Measurements from ENCODE around the gene PTGS1. TPM values are rescaled to one million over a fixed set of nuclear protein-coding genes. Genes with fewer than 3 reads are reported as not detected.

The PTGS1 gene
- total and polyA plus RNA-seq, 2 donors (not counting 1 experiment from before 2014, with no cell fraction given) = 9.5 to 15.3 TPM

GRCh38 chr9:122332644-122333043 is 38.2 kb upstream of the PTGS1 start:
- H3K4me2 ChIP-seq (replicated peaks; ENCODE audit: low read depth, low read length, poor library complexity, severe bottlenecking) = no peak overlapping the region
- H3K79me2 ChIP-seq (ENCODE audit: control insufficient read depth, insufficient read depth, low read length) = no peaks in the 10 kb centered on the region
- no peak overlapping the region for H3K27ac ChIP-seq (ENCODE audit: low read length in 2 of 2)
- no peak overlapping the region for H3K9ac ChIP-seq (ENCODE audit: low read length)
- no peaks in the 10 kb centered on the region for H3K9me3 ChIP-seq (ENCODE audit: control extremely low read depth in 1 of 3, control insufficient read depth in 2 of 3, insufficient read depth in 1 of 3, low read length in 2 of 3)
- POLR2A ChIA-PET = no interaction called here
- H3K27me3 ChIP-seq (replicated peaks in 1 of 4; ENCODE audit: control extremely low read depth in 1 of 4, control insufficient read depth in 3 of 4, insufficient read depth in 4 of 4, low read length in 3 of 4) = peaks cover 0 to 9% (median 0%) of the 10 kb centered on the region in 4 experiments
- 81% methylated on average over 3 of the region's 7 CpGs for WGBS (ENCODE audit: insufficient coverage)
- no peaks in the 10 kb centered on the region for H3K9me3 Mint-ChIP-seq (ENCODE audit: insufficient read depth)
- no peak overlapping the region for H3K4me3 ChIP-seq (ENCODE audit: control extremely low read depth in 1 of 5, extremely low read depth in 1 of 5, insufficient read depth in 1 of 5, low read depth in 2 of 5, low read length in 4 of 5)
- no peak for TF ChIP-seq CTCF (IDR thresholded peaks at IDR 0.05)
- no peak for TF ChIP-seq EZH2 (IDR thresholded peaks at IDR 0.05; ENCODE audit: borderline replicate concordance, insufficient read depth, low read depth, low read length, poor library complexity, severe bottlenecking)
- H3K27ac Mint-ChIP-seq = no peak overlapping the region
- ATAC-seq (ENCODE audit: low read depth) = no peak
- DNase-seq = no peak
- intact Hi-C loops (cut with micrococcal nuclease) = no loop called here
- CTCF ChIA-PET = no interaction called here
- peaks cover 0 to 10% of the 10 kb centered on the region in 2 donors for H3K4me1 ChIP-seq (ENCODE audit: control insufficient read depth in 2 of 2, insufficient read depth in 2 of 2, low read length in 2 of 2)
- peaks cover 10% of the 10 kb centered on the region for H3K27me3 Mint-ChIP-seq
- peaks cover 7% of the 10 kb centered on the region for H3K4me1 Mint-ChIP-seq
- no peaks in the 10 kb centered on the region for H3K36me3 ChIP-seq (replicated peaks in 1 of 2; ENCODE audit: control extremely low read depth in 1 of 2, control insufficient read depth in 1 of 2, extremely low read depth in 1 of 2, insufficient read depth in 2 of 2, low read length in 1 of 2)
- H2AFZ ChIP-seq (ENCODE audit: insufficient read depth, low read depth, low read length, poor library complexity, severe bottlenecking) = no peak overlapping the region
- no peaks in the 10 kb centered on the region for H4K20me1 ChIP-seq (ENCODE audit: control insufficient read depth, insufficient read depth, low read length, poor library complexity, severe bottlenecking)
- no peak overlapping the region for H3K4me3 Mint-ChIP-seq

GRCh38 chr9:122333169-122333808 is 37.5 kb upstream of the PTGS1 start:
- H3K27me3 Mint-ChIP-seq = peaks cover 10% of the 10 kb centered on the region
- ChIA-PET CTCF (interaction anchor here (0.6 to 0.8 kb wide), 2 partner anchors 119 to 210 kb away, joined by 3 read pairs; no protein-coding TSS in a partner anchor), POLR2A (no interaction called here)
- Histone ChIP-seq H3K4me1 (ENCODE audit: control insufficient read depth in 2 of 2, insufficient read depth in 2 of 2, low read length in 2 of 2) (peaks cover 0 to 10% of the 10 kb centered on the region in 2 donors), H3K4me2 (replicated peaks; ENCODE audit: low read depth, low read length, poor library complexity, severe bottlenecking) (no peak overlapping the region), H3K79me2 (ENCODE audit: control insufficient read depth, insufficient read depth, low read length) (no peaks in the 10 kb centered on the region), H3K27ac (ENCODE audit: low read length in 2 of 2) (no peak overlapping the region), H2AFZ (ENCODE audit: insufficient read depth, low read depth, low read length, poor library complexity, severe bottlenecking) (no peak overlapping the region), H3K9me3 (ENCODE audit: control extremely low read depth in 1 of 3, control insufficient read depth in 2 of 3, insufficient read depth in 1 of 3, low read length in 2 of 3) (no peaks in the 10 kb centered on the region), H3K4me3 (ENCODE audit: control extremely low read depth in 1 of 5, extremely low read depth in 1 of 5, insufficient read depth in 1 of 5, low read depth in 2 of 5, low read length in 4 of 5) (no peak overlapping the region), H3K27me3 (replicated peaks in 1 of 4; ENCODE audit: control extremely low read depth in 1 of 4, control insufficient read depth in 3 of 4, insufficient read depth in 4 of 4, low read length in 3 of 4) (peaks cover 0 to 11% (median 0%) of the 10 kb centered on the region in 4 experiments), H4K20me1 (ENCODE audit: control insufficient read depth, insufficient read depth, low read length, poor library complexity, severe bottlenecking) (no peaks in the 10 kb centered on the region), H3K36me3 (replicated peaks in 1 of 2; ENCODE audit: control extremely low read depth in 1 of 2, control insufficient read depth in 1 of 2, extremely low read depth in 1 of 2, insufficient read depth in 2 of 2, low read length in 1 of 2) (no peaks in the 10 kb centered on the region), H3K9ac (ENCODE audit: low read length) (no peak overlapping the region)
- peaks cover 7% of the 10 kb centered on the region for H3K4me1 Mint-ChIP-seq
- 73% methylated on average over 6 of the region's 10 CpGs for WGBS (ENCODE audit: insufficient coverage)
- DNase-seq = no peak
- H3K4me3 Mint-ChIP-seq = no peak overlapping the region
- H3K27ac Mint-ChIP-seq = no peak overlapping the region
- no peak for TF ChIP-seq EZH2 (IDR thresholded peaks at IDR 0.05; ENCODE audit: borderline replicate concordance, insufficient read depth, low read depth, low read length, poor library complexity, severe bottlenecking)
- TF ChIP-seq CTCF (IDR thresholded peaks at IDR 0.05) = no peak
- no peak for ATAC-seq (ENCODE audit: low read depth)
- intact Hi-C loops (cut with micrococcal nuclease) = no loop called here
- no peaks in the 10 kb centered on the region for H3K9me3 Mint-ChIP-seq (ENCODE audit: insufficient read depth)
